Activated CD4-positive, alpha-beta T cell treated with anti-CD3 and anti-CD28 coated beads for 24 hours (primary cell): ENCODE measurements around the gene S100A13.
"Not testable (repeated sequence)": the region's sequence is repeated elsewhere in the genome, so short reads cannot be mapped to it uniquely, and the experiment has no call there.

Experiments used
- DNase-seq, 2 donors: peaks; one replicate each; pipeline ENCODE4 v3.0.0-alpha.2; 2020; ENCODE audit warnings: low read depth in 2 of 2

S100A13 gene

DNA sequence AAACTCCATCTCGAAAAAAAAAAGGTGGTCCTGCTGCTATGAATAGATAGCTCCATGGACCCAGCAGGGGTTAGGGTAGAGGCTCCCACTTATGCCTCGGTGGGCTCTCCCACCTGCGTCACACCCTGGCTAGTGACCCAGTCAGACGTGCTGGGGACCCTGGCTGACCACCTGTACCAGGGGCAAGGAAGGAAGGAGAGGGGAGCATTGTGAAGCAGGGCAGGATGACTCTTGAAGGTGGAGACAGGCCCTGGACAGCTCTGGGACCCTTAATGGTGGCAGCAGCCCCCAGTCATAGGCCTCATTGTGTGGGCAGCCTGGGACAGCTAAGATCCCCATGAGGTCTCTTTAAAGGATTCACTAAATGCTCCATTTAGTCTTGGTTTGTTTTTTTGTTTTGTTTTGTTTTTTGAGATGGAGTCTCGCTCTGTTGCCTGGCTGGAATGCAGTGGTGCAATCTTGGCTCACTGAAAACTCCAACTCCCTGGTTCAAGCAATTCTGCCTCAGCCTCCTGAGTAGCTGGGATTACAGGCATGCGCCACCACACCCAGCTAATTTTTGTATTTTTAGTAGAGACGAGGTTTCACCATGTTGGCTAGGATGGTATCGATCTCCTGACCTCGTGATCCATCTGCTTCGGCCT is 20.8 kb upstream of the S100A13 start:
- DNase-seq: no peak

GRCh38 chr1:153647346-153647714 is 20.0 kb upstream of the S100A13 start:
- no peak for DNase-seq

DNA sequence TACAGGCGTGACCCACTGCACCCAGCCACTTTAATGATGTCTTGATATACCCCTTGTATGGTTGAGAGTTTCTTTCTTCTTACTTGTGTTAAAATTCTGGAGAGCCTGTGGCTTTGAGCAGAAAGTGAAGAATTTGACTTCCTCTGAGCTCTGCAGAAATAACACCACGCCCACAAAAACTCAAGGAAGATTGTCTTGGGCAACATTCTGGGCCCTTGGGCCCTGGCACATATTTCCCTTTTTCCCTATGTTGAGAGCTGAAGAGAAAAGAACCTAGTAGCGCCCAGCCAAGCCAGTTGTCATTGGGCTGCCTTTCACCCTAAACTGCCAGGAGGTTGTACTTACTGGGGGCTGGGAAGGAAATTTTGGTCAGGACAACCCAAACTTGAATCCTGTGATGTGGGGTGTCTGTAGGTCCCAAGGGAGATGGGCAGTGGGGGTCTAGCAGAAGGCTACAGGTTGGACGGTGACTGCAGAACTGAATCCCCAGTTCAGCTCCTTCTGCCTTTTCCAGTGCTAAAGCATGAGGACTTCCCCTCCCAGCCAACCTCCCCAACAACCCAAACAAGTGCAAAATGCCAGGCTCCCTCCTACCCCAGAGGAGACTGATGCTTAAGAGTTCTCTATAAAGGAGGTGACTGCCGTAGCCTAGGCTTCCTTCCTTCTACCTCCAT is 19.5 kb upstream of the S100A13 start:
- no peak for DNase-seq

DNA sequence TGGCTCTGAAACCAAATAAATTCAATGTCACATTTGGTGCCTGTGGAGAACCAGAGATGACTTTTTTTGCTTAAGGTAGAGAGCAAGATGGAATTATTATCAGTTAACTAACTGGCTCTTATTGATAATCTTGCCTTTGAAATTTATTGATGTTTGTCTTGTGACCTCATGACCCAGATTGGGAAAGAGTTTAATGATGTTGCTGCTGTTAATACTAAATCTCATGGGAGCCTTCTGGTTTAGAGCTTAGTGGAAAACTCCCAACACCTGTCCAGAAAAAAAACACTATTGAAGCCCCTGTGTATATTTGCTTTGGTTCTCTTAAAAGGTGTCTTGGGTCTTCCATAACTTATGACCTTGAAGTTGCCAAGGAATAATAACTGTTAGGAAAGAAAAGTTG is 16.5 kb upstream of the S100A13 start:
- DNase-seq: no peak

GRCh38 chr1:153643100-153643499 is 15.8 kb upstream of the S100A13 start:
- DNase-seq: no peak

GRCh38 chr1:153642161-153642560 is 14.9 kb upstream of the S100A13 start:
- DNase-seq: no peak

- DNase-seq: no peak
These were observed 13.6 kb upstream of the S100A13 start for GRCh38 chr1:153640861-153641260.

DNA sequence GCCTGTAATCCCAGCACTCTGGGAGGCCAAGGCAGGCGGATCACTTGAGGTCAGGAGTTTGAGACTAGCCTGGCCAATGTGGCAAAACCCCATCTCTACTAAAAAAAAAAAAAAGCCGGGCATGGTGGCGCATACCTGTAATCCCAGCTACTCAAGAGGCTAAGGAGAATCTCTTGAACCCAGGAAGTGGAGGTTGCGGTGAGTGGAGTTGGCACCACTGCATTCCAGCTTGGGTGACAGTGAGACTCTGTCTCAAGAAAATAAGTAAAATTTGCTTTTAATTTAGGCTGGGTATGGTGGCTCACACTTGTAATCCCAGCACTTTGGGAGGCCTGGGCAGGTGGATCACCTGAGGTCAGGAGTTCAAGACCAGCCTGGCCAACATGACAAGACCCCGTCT is 12.9 kb upstream of the S100A13 start:
- DNase-seq: not testable (repeated sequence)

DNA sequence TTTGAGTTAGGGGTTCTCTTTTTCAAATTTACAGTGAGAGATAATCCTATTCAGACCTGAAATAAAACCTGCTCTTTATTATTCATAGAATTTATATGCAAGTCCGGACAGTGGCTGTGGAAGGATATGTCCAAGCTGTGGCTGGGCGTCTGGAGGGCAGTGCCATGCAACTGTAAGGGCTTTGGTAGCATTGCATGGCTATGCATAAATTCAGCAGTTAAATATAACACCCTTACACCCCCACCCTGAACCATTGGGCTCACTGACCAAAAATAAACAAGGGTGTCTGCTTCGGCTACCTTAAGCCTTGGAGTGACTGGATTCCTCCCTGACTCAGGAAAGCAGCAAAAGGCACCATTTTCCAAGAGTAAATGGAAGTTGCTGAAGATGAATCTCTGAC is 12.0 kb upstream of the S100A13 start:
- DNase-seq: no peak

- no peak for DNase-seq
These were observed 11.0 kb upstream of the S100A13 start for GRCh38 chr1:153638261-153638660.

DNA sequence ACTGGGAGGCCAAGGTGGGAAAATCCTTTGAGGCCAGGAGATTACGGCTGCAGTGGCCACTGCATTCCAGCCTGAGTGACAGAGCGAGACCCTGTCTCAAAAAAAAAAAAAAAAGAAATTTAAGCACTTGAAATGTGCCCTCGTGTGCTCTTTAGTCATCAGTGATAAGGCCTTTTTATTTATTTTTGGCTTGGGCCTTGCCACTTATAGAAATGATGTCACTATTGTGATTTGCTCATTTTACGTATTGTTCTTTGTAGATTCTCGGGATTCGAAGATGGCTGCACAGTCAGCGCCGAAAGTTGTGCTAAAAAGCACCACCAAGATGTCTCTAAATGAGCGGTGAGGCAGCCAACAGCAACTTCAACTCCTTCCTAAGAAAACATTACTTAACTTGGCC is 9.0 kb upstream of the S100A13 start:
- DNase-seq: no peak

DNA sequence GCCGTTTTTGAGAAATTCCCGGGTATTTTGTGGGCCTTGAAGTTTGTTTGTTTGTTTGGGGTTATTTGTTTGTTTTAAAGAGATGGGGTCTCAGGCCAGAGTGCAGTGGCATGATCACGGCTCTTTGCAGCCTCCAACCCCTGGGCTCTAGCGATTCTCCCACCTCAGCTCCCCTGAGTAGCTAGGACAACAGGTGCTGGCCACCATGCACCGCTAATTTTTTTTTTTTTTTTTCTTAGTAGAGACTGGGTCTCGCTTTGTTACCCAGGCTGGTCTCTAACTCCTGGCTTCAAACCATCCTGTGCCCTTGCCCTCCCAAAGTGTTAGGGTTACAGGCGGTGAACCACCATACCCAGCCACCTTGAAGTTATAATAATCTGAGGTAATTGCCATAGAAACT is 8.6 kb upstream of the S100A13 start:
- DNase-seq: no peak

- DNase-seq: peak; percentile 94
These were observed 6.7 kb upstream of the S100A13 start, which contains the start of gene CHTOP for GRCh38 chr1:153633754-153634665. TSS of gene CHTOP (plus strand) at chr1:153634066. CDS start at chr1:153636589, 2,523 bp downstream.

- DNase-seq: no peak
These were observed 6.0 kb upstream of the S100A13 start for GRCh38 chr1:153633161-153633753.

DNA sequence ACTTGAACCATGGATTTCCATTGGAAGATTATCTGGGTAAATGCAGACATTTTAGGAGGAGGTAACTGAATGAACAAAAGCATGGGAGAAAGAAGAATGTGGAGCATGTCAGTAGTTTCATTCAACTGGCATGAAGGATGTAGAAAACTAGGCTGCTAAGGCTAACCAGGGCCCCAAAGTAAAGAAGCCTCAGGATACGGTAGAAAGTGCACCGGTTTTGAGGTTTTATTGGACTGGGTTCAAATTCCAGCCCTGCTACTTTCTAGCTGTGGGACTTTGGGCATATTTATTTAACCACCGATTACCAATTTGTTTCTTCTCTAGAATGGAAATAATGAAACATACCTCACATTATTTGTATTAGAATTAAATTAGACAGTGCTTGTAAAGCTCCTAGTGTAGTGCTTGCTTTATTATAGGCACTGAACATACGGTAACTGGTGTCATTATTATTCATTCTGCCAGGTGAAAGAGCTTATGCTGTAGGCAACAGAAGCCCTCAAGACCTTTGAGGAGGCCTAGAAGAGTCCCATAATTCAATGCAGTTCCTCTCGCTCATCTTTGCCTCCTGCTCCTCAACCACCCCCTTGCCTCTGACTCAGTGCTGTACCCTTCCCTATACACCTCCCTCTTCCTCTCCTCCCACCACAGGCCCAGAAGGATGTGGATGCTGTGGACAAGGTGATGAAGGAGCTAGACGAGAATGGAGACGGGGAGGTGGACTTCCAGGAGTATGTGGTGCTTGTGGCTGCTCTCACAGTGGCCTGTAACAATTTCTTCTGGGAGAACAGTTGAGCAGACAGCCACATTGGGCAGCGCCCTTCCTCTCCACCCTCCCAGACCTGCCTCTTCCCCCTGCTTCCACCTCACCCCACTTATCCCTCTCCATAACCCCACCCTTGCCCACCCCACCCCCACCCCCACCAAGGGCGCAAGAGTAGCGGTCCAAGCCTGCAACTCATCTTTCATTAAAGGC is 4.0 kb upstream of the S100A13 start:
- no peak for DNase-seq

DNA sequence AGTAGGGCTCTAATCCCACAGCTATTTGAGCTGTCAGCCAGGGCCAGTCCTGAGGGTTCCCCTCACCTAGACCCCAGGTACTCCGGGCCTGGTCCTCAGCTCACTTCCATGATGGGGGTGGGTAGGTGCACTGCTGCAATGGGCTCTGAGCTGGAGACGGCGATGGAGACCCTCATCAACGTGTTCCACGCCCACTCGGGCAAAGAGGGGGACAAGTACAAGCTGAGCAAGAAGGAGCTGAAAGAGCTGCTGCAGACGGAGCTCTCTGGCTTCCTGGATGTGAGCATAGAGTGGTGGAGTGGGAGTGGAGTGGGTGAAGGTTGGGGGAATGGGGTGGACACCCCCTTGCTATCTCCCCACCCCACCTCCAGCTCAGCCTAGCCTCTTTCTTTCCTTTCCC is 3.1 kb upstream of the S100A13 start:
- DNase-seq: no peak

DNA sequence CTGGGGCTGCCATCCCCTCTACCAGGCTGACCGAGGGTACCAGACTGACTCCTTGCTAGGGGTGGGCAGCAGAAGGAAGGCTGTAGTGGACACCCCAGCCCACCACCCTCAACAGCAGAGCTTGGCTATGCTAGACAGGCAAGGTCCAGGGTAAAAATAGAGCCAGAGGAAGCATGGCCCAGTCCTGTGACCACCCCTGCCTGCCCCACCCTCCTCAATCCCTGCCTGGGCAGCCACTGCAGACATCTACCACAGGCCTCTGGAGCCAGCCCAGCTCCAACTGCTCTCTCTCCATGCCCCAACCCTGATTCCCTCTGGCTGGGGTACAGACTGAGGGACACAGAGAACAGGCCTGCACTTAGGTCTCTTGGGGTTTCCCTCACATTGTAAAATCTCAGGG is 2.7 kb upstream of the S100A13 start:
- DNase-seq: no peak

- no peak for DNase-seq
These were observed 2.0 kb upstream of the S100A13 start for GRCh38 chr1:153629343-153629665.

DNA sequence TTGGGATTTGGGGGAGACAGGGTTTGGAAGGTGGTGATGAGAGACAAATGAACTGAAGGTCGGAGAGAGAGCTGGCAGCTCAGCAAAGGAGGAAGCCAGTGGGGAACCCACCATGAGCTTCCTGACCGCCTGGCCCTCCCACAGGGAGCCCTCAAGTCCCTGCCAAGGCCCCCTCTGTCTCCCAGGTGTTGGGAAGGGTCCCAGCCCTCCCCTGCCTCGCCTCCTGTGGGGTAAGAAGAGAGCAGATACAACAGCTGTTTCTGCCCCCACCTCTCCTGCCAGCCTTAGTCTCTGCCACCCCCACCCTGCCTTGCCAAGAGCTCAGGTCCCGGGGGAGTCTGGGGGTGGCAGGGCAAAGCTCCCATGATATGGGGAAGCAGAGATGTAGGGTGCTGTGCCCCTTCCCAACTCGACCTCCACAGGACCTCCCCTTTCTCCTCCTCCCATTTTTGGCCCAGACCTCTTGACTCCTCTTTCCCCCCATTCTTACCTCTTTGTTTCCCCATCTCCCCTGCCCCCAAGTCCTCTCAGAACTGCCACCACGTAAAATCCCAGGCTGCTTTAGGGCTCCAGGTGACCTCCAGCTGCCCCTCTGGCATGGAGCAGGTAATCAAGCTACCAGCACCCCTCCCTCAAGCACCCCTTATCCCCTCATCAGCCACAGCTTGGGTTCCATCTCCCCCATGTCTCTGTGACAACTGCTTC is 1.5 kb upstream of the S100A13 start:
- DNase-seq: no peak
